Spinal cord (tissue), 10 donors: ENCODE results near the gene GNA12. TPM values are rescaled to one million over a fixed set of nuclear protein-coding genes. Genes with fewer than 3 reads are reported as not detected.

Experiments used
- DNase-seq, 6 donors: peaks; one replicate each; pipeline versions ENCODE4 v3.0.0 to v3.0.0-alpha.2; 2013 to 2015; ENCODE audit warnings: low spot score in 6 of 6, low read depth in 4 of 6
- H3K27ac ChIP-seq: one replicate; pipeline ENCODE4 v1.5.1; 2013; ENCODE audit warnings: low read depth, low read length, control low read depth
- H3K27me3 ChIP-seq: one replicate; pipeline ENCODE4 v1.6.1; 2013; ENCODE audit warnings: low read length; ENCODE audit not compliant: control insufficient read depth, insufficient read depth
- H3K36me3 ChIP-seq: one replicate; pipeline ENCODE4 v1.6.1; 2013; ENCODE audit warnings: low read length; ENCODE audit not compliant: control insufficient read depth, insufficient read depth
- H3K4me1 ChIP-seq: one replicate; pipeline ENCODE4 v1.6.1; 2013; ENCODE audit warnings: low read length; ENCODE audit not compliant: control insufficient read depth, insufficient read depth
- H3K4me3 ChIP-seq: one replicate; pipeline ENCODE4 v1.5.1; 2013; ENCODE audit warnings: low read depth, low read length, control low read depth
- H3K9me3 ChIP-seq: one replicate; pipeline ENCODE4 v1.6.1; 2013; ENCODE audit warnings: low read length; ENCODE audit not compliant: control insufficient read depth, insufficient read depth
- WGBS: methylation state at CpG from one replicate; pipeline ENCODE4 v1.1.5; 2013; ENCODE audit warnings: missing lambda C conversion rate; ENCODE audit not compliant: insufficient coverage; 5-methylcytosine and 5-hydroxymethylcytosine counted together
- polyA plus RNA-seq, 2 donors: library from polyadenylated mRNA; unstranded; fragments of 120-200 nt; gene quantifications; one replicate each; pipeline ENCODE4 v1.2.1, GENCODE V29; 2013; ENCODE audit not compliant: insufficient read length in 2 of 2
- total RNA-seq, 2 donors: library from RNA; depleted of rRNA in 1 of 2; stranded (reverse); fragments of 120-200 nt in 1 of 2; fragments of >200 nt in 1 of 2; gene quantifications; one replicate each; pipeline versions ENCODE4 v1.2.3 to v1.2.4, GENCODE V29; 2013 to 2014
- donor health status: healthy.

GNA12 gene
- total and polyA plus RNA-seq, 4 donors, result 17.9 to 125 (median 64.9) TPM

GRCh38 chr7:2792235-2792634 lies 51.9 kb downstream of the GNA12 start:
- WGBS, result 89% methylated on average over 4 of the region's 5 CpGs
- Histone ChIP-seq H3K36me3 (peaks cover 42% of the 10 kb centered on the region), H3K27ac (no peak overlapping the region), H3K27me3 (no peaks in the 10 kb centered on the region), H3K4me3 (no peak overlapping the region), H3K4me1 (peaks cover 21% of the 10 kb centered on the region), H3K9me3 (no peaks in the 10 kb centered on the region)
- DNase-seq, result no peak

GRCh38 chr7:2791390-2791789 lies 52.7 kb downstream of the GNA12 start:
- peaks cover 16% of the 10 kb centered on the region for H3K4me1 ChIP-seq
- H3K4me3 ChIP-seq, result no peak overlapping the region
- DNase-seq, result no peak
- peaks cover 49% of the 10 kb centered on the region for H3K36me3 ChIP-seq
- H3K27me3 ChIP-seq, result no peaks in the 10 kb centered on the region
- 62% methylated on average over 2 of the region's 5 CpGs for WGBS
- no peaks in the 10 kb centered on the region for H3K9me3 ChIP-seq
- H3K27ac ChIP-seq, result no peak overlapping the region

GRCh38 chr7:2787251-2787951 lies 56.7 kb downstream of the GNA12 start:
- DNase-seq, result no peak
- 95% methylated on average over 23 of the region's 24 CpGs for WGBS
- Histone ChIP-seq H3K36me3 (peaks cover 38% of the 10 kb centered on the region), H3K9me3 (no peaks in the 10 kb centered on the region), H3K4me1 (peaks cover 16% of the 10 kb centered on the region), H3K27me3 (no peaks in the 10 kb centered on the region), H3K4me3 (no peak overlapping the region), H3K27ac (no peak overlapping the region)

DNA sequence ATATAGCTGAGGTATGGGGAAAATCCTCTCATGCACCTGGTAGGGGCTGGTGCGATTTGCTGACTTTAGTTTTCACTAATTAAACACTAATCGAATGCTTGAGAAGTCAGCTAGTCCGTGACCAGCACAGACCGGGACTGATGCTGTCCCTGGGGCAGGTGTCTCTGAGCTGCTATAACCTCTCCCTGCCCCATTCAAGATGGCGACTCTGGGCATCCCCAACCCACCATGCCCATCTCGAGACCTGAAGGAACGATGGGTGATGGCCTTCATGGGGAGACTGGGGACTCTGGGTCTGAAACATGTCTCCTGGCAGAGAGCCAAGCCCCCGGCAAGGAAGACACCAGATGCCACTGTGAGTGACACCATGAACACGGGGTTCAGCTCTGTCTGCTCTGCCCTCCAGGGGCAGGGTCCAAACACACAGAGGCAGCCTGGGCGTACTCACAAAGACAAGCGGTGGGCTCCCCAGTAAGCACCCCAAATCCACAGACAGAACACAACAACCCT lies 57.4 kb downstream of the GNA12 start:
- peaks cover 16% of the 10 kb centered on the region for H3K4me1 ChIP-seq
- 90% methylated on average over 7 of the region's 11 CpGs for WGBS
- no peaks in the 10 kb centered on the region for H3K9me3 ChIP-seq
- no peak for DNase-seq
- H3K4me3 ChIP-seq, result no peak overlapping the region
- H3K36me3 ChIP-seq, result peaks cover 38% of the 10 kb centered on the region
- no peaks in the 10 kb centered on the region for H3K27me3 ChIP-seq
- H3K27ac ChIP-seq, result no peak overlapping the region

- no peak overlapping the region for H3K4me3 ChIP-seq
- peaks cover 8% of the 10 kb centered on the region for H3K4me1 ChIP-seq
- no peak overlapping the region for H3K27ac ChIP-seq
- H3K27me3 ChIP-seq, result no peaks in the 10 kb centered on the region
- 80% methylated on average over 1 of the region's 6 CpGs for WGBS
- H3K36me3 ChIP-seq, result peaks cover 37% of the 10 kb centered on the region
- no peak for DNase-seq
- no peaks in the 10 kb centered on the region for H3K9me3 ChIP-seq
These were observed 59.0 kb downstream of the GNA12 start for GRCh38 chr7:2785071-2785500.

- H3K27ac ChIP-seq, result no peak overlapping the region
- H3K27me3 ChIP-seq, result no peaks in the 10 kb centered on the region
- H3K4me1 ChIP-seq, result no peaks in the 10 kb centered on the region
- no peak overlapping the region for H3K4me3 ChIP-seq
- WGBS, result 100% methylated on average over 3 of the region's 4 CpGs
- H3K36me3 ChIP-seq, result peaks cover 16% of the 10 kb centered on the region
- DNase-seq, result no peak
- no peaks in the 10 kb centered on the region for H3K9me3 ChIP-seq
These were observed 61.5 kb downstream of the GNA12 start for GRCh38 chr7:2782565-2782964.

DNA sequence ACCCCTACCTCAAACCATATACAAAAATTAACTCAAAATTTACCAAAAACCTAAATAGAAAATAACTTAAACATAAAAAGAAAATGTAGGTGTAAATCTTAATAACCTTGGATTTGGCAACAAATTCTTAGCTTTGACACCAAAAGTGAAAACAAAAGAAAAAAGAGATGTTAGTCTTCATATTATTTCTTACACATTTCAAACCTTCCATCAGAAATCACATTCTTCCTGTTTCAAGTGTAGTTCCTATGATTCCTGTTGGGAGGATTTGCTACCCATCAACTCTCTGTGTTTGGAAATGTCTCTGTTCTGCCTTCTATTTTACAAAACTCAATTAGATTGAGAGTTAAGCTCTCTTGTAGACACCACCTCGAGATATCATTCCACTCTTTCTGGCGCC lies 62.0 kb downstream of the GNA12 start:
- WGBS, result no CpG with 5 or more reads among the region's 2 CpGs
- H3K36me3 ChIP-seq, result peaks cover 11% of the 10 kb centered on the region
- H3K4me3 ChIP-seq, result no peak overlapping the region
- H3K9me3 ChIP-seq, result no peaks in the 10 kb centered on the region
- no peak for DNase-seq
- no peak overlapping the region for H3K27ac ChIP-seq
- H3K4me1 ChIP-seq, result no peaks in the 10 kb centered on the region
- no peaks in the 10 kb centered on the region for H3K27me3 ChIP-seq

GRCh38 chr7:2781636-2782035 lies 62.5 kb downstream of the GNA12 start:
- WGBS, result no CpG with 5 or more reads among the region's 2 CpGs
- DNase-seq, result no peak
- no peak overlapping the region for H3K27ac ChIP-seq
- H3K36me3 ChIP-seq, result peaks cover 7% of the 10 kb centered on the region
- no peak overlapping the region for H3K4me3 ChIP-seq
- H3K9me3 ChIP-seq, result no peaks in the 10 kb centered on the region
- H3K4me1 ChIP-seq, result no peaks in the 10 kb centered on the region
- no peaks in the 10 kb centered on the region for H3K27me3 ChIP-seq

- H3K4me1 ChIP-seq, result peaks cover 19% of the 10 kb centered on the region
- no peaks in the 10 kb centered on the region for H3K27me3 ChIP-seq
- no peak overlapping the region for H3K27ac ChIP-seq
- 77% methylated on average over 6 of the region's 8 CpGs for WGBS
- peaks cover 4% of the 10 kb centered on the region for H3K36me3 ChIP-seq
- no peak overlapping the region for H3K4me3 ChIP-seq
- no peaks in the 10 kb centered on the region for H3K9me3 ChIP-seq
- no peak for DNase-seq
These were observed 65.1 kb downstream of the GNA12 start for GRCh38 chr7:2779051-2779450.

DNA sequence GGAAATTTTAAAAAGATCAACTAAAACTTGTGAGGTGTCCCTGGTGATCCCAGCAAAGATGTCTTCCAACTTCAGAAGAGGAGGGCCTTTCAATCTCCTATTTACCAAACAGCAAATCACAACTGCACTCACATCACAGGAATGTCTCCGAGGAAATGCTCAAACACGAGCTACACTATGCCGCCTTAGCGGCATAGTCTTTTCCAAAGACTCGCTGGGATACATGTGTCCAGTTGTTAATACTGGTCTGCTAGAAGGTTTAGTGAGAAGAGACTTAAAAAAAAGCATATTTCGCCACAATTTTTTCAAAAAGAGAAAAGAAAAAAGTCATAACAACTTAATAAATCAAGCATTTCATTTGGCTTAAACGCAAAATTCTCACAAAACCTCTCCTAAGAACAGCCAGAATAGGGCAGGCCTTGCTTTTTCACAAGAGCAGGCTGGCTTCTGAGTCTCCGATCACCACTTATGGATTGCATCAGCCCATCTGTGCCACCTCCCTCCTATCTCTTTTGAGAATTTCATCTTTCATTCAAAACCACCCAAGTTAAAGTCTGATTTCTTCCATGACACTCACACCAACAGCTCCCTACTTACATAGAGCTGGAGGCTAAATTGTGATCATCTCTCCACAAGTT lies 66.1 kb downstream of the GNA12 start:
- WGBS, result 96% methylated on average over 5 of the region's 8 CpGs
- Histone ChIP-seq H3K27ac (no peak overlapping the region), H3K4me1 (peaks cover 19% of the 10 kb centered on the region), H3K4me3 (no peak overlapping the region), H3K36me3 (peaks cover 2% of the 10 kb centered on the region), H3K9me3 (no peaks in the 10 kb centered on the region), H3K27me3 (no peaks in the 10 kb centered on the region)
- DNase-seq, result no peak
